Loucy (cell line): ENCODE results near the gene NUDT4B.
"Not testable (repeated sequence)": the region's sequence is repeated elsewhere in the genome, so short reads cannot be mapped to it uniquely, and the experiment has no call there.

Experiments
- CTCF ChIP-seq: fragments of 200-600 bp; sonication (generic); conservative IDR thresholded peaks from 2 replicates; pipeline ENCODE4 v1.5.1; 2014; ENCODE audit warnings: mild to moderate bottlenecking, antibody characterized with exemption, low read length
- EZH2phosphoT487 ChIP-seq: fragments of 200-600 bp; IDR thresholded peaks from 2 replicates; pipeline ENCODE4 v1.6.1; 2018; ENCODE audit warnings: antibody characterized with exemption, mild to moderate bottlenecking, moderate library complexity, borderline replicate concordance

GRCh38 chr1:148720918-148721317 lies 27.7 kb upstream of the NUDT4B start:
- TF ChIP-seq CTCF, EZH2phosphoT487: not testable (repeated sequence)
